Panc1 (cell line): ENCODE results near the gene GZMM.

Experiments
- CTCF ChIP-seq: fragments of 450-650 bp; IDR thresholded peaks from 2 replicates; pipeline ENCODE4 v1.5.1; 2017; ENCODE audit warnings: mild to moderate bottlenecking
- REST ChIP-seq, 2 experiments: IDR thresholded peaks; 2 replicates each; pipeline ENCODE4 v1.6.1; 2011 to 2012; ENCODE audit warnings: low read depth in 2 of 2, control low read depth in 1 of 2, low read length in 1 of 2, mild to moderate bottlenecking in 1 of 2, moderate library complexity in 1 of 2; ENCODE audit not compliant: insufficient read depth in 1 of 2
- TCF7L2 ChIP-seq: IDR thresholded peaks from 2 replicates; pipeline ENCODE4 v1.6.1; 2011; ENCODE audit warnings: mild to moderate bottlenecking, low read depth, low read length, inconsistent platforms

- TF ChIP-seq CTCF = no peak
- TF ChIP-seq REST (IDR thresholded peaks at IDR 0.05; ENCODE audit: insufficient read depth in 1 of 2, low read depth in 2 of 2, low read length in 1 of 2) = no peak
- no peak for TF ChIP-seq TCF7L2
Observed at GRCh38 chr19:497869-498510, 45.9 kb upstream of the GZMM start.
